ENCODE data around the gene NELL1. TPM values are rescaled to one million over a fixed set of nuclear protein-coding genes. Genes with fewer than 3 reads are reported as not detected.

The NELL1 gene
- total RNA-seq, 4 donors from 2014 or later: not detected

- WGBS, 2 donors: 78 to 79% methylated on average over 3 of the region's 3 CpGs
- H3K36me3 ChIP-seq: no peaks in the 10 kb centered on the region
- TF ChIP-seq CTCF (IDR thresholded peaks at IDR 0.05): no peak
- TF ChIP-seq POLR2A (IDR thresholded peaks at IDR 0.05): no peak
- intact Hi-C loops (cut with DNase I): no loop called here
- no peaks in the 10 kb centered on the region for H3K4me1 ChIP-seq
- no peak for DNase-seq
- no peaks in the 10 kb centered on the region for H3K9me3 ChIP-seq
- H3K27me3 ChIP-seq: no peaks in the 10 kb centered on the region
- H3K27ac ChIP-seq: no peak overlapping the region
- no peak overlapping the region for H3K4me3 ChIP-seq (replicated peaks in 1 of 3)
These were observed 264.6 kb downstream of the NELL1 start for GRCh38 chr11:20933958-20934357.

GRCh38 chr11:20934516-20934915 is 265.1 kb downstream of the NELL1 start:
- Histone ChIP-seq H3K4me3 (replicated peaks in 1 of 3) (no peak overlapping the region), H3K9me3 (no peaks in the 10 kb centered on the region), H3K27ac (no peak overlapping the region), H3K27me3 (no peaks in the 10 kb centered on the region), H3K36me3 (no peaks in the 10 kb centered on the region), H3K4me1 (no peaks in the 10 kb centered on the region)
- intact Hi-C loops (cut with DNase I): no loop called here
- TF ChIP-seq CTCF (IDR thresholded peaks at IDR 0.05): no peak
- no peak for TF ChIP-seq POLR2A (IDR thresholded peaks at IDR 0.05)
- WGBS, 2 donors: 67 to 74% methylated on average over 2 of the region's 2 CpGs
- no peak for DNase-seq

- H3K27me3 ChIP-seq: no peaks in the 10 kb centered on the region
- no peak overlapping the region for H3K27ac ChIP-seq
- DNase-seq: no peak
- H3K36me3 ChIP-seq: no peaks in the 10 kb centered on the region
- H3K4me1 ChIP-seq: no peaks in the 10 kb centered on the region
- no peak overlapping the region for H3K4me3 ChIP-seq (replicated peaks in 1 of 3)
- intact Hi-C loops (cut with DNase I): no loop called here
- no peaks in the 10 kb centered on the region for H3K9me3 ChIP-seq
- TF ChIP-seq POLR2A (IDR thresholded peaks at IDR 0.05) (no peak), CTCF (IDR thresholded peaks at IDR 0.05) (no peak)
- WGBS, 2 donors: 88 to 90% methylated on average over 7 of the region's 7 CpGs
These were observed 268.4 kb downstream of the NELL1 start for GRCh38 chr11:20937826-20938225.

GRCh38 chr11:20949585-20949984 is 280.2 kb downstream of the NELL1 start:
- no peak for TF ChIP-seq POLR2A (IDR thresholded peaks at IDR 0.05)
- TF ChIP-seq CTCF (IDR thresholded peaks at IDR 0.05): no peak
- intact Hi-C loops (cut with DNase I): no loop called here
- H3K27me3 ChIP-seq: no peaks in the 10 kb centered on the region
- no peaks in the 10 kb centered on the region for H3K36me3 ChIP-seq
- H3K4me1 ChIP-seq: no peaks in the 10 kb centered on the region
- DNase-seq: no peak
- H3K27ac ChIP-seq: no peak overlapping the region
- 20 to 29% methylated on average over 2 of the region's 2 CpGs for WGBS, 2 donors
- H3K4me3 ChIP-seq (replicated peaks in 1 of 3): no peak overlapping the region
- H3K9me3 ChIP-seq: no peaks in the 10 kb centered on the region

- Histone ChIP-seq H3K4me3 (replicated peaks in 1 of 3) (no peak overlapping the region), H3K4me1 (no peaks in the 10 kb centered on the region), H3K9me3 (no peaks in the 10 kb centered on the region), H3K27me3 (no peaks in the 10 kb centered on the region), H3K36me3 (no peaks in the 10 kb centered on the region), H3K27ac (no peak overlapping the region)
- WGBS, 2 donors: 100% methylated on average over 1 of the region's 1 CpG
- no peak for DNase-seq
- no peak for TF ChIP-seq CTCF (IDR thresholded peaks at IDR 0.05)
- TF ChIP-seq POLR2A (IDR thresholded peaks at IDR 0.05): no peak
- intact Hi-C loops (cut with DNase I): no loop called here
These were observed 293.2 kb downstream of the NELL1 start for GRCh38 chr11:20962581-20962980.
